PC-3 (cell line): ENCODE results near the gene CFD.

Source experiments
- CTCF ChIP-seq: fragments of 300-600 bp; sonication (generic); conservative IDR thresholded peaks from 2 replicates; pipeline ENCODE4 v1.5.1; 2017; ENCODE audit warnings: antibody characterized with exemption, low read depth, mild to moderate bottlenecking, low read length
- EZH2 ChIP-seq: fragments of 300-600 bp; sonication (generic); IDR thresholded peaks from one replicate; pipeline ENCODE4 v1.6.1; 2017; ENCODE audit warnings: antibody characterized with exemption, mild to moderate bottlenecking, low read length; ENCODE audit not compliant: unreplicated experiment
- EZH2phosphoT487 ChIP-seq: fragments of 300-600 bp; sonication (generic); IDR thresholded peaks from 2 replicates; pipeline ENCODE4 v1.6.1; 2018; ENCODE audit warnings: mild to moderate bottlenecking, antibody characterized with exemption, low read length, borderline replicate concordance

GRCh38 chr19:850221-850978, 9.1 kb upstream of the CFD start:
- TF ChIP-seq CTCF (no peak), EZH2 (no peak), EZH2phosphoT487 (no peak)
